Measurements from ENCODE around the gene SLC25A45.
"Not testable (repeated sequence)": the region's sequence is repeated elsewhere in the genome, so short reads cannot be mapped to it uniquely, and the experiment has no call there.

DNA sequence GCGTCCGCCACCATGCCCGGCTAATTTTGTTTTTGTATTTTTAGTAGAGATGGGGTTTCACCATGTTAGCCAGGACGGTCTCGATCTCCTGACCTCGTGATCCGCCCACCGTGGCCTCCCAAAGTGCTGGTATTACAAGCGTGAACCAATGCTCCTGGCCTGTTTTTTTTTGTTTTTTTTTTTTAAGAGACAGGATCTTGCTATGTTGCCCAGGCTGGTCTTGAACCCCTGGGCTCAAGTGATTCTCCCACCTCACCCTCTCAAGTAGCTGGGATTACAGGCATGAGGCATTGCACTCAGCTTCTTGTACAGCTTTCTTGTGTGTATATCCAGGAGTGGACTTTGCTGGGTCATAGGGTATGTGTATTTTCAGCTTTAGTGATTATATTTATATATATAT lies 49.9 kb downstream of the SLC25A45 start:
- TF ChIP-seq, protein P1, sequence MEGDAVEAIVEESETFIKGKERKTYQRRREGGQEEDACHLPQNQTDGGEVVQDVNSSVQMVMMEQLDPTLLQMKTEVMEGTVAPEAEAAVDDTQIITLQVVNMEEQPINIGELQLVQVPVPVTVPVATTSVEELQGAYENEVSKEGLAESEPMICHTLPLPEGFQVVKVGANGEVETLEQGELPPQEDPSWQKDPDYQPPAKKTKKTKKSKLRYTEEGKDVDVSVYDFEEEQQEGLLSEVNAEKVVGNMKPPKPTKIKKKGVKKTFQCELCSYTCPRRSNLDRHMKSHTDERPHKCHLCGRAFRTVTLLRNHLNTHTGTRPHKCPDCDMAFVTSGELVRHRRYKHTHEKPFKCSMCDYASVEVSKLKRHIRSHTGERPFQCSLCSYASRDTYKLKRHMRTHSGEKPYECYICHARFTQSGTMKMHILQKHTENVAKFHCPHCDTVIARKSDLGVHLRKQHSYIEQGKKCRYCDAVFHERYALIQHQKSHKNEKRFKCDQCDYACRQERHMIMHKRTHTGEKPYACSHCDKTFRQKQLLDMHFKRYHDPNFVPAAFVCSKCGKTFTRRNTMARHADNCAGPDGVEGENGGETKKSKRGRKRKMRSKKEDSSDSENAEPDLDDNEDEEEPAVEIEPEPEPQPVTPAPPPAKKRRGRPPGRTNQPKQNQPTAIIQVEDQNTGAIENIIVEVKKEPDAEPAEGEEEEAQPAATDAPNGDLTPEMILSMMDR (IDR thresholded peaks at IDR 0.05; ENCODE audit: low read depth, low read length, poor library complexity, severe bottlenecking): not testable (repeated sequence)
- not testable (repeated sequence) for TF ChIP-seq EZH2phosphoT487 (IDR thresholded peaks at IDR 0.05; ENCODE audit: borderline replicate concordance, low read length)
